ENCODE results near the gene PAX2. TPM values are rescaled to one million over a fixed set of nuclear protein-coding genes. Genes with fewer than 3 reads are reported as not detected.

Gene PAX2
- total RNA-seq, 2 donors from 2014 or later = not detected

- DNase-seq (no peak), ATAC-seq (no peak)
- intact Hi-C loops (cut with DNase I, micrococcal nuclease) = no loop called here
Measured at GRCh38 chr10:100723180-100723579, 22.2 kb upstream of the PAX2 start.

- intact Hi-C loops (cut with DNase I, micrococcal nuclease) = no loop called here
Measured at GRCh38 chr10:100723770-100724530, 21.4 kb upstream of the PAX2 start.

GRCh38 chr10:100724531-100725027 lies 20.8 kb upstream of the PAX2 start:
- intact Hi-C loops (cut with DNase I, micrococcal nuclease) = no loop called here
- no peak for ATAC-seq
- DNase-seq = no peak

More at GRCh38 chr10:100723770-100724530, 21.4 kb upstream of the PAX2 start:
- ATAC-seq (no peak), DNase-seq (no peak)

- ATAC-seq = no peak
- no peak for DNase-seq
- intact Hi-C loops (cut with DNase I, micrococcal nuclease) = no loop called here
Measured at GRCh38 chr10:100725071-100725471, 20.3 kb upstream of the PAX2 start.

- no peak for DNase-seq
- no peak for ATAC-seq
- intact Hi-C loops (cut with DNase I, micrococcal nuclease) = no loop called here
Measured at GRCh38 chr10:100725869-100726426, 19.4 kb upstream of the PAX2 start.

GRCh38 chr10:100727808-100728207 lies 17.6 kb upstream of the PAX2 start:
- DNase-seq (no peak), ATAC-seq (no peak)
- intact Hi-C loops (cut with DNase I, micrococcal nuclease) = no loop called here

GRCh38 chr10:100728928-100729861 lies 16.2 kb upstream of the PAX2 start:
- intact Hi-C loops (cut with DNase I, micrococcal nuclease) = no loop called here
- DNase-seq (peak in 1 of 2 donors; percentile 30), ATAC-seq (peak; percentile 51)

GRCh38 chr10:100729862-100730724 lies 15.3 kb upstream of the PAX2 start:
- DNase-seq (no peak), ATAC-seq (peak; percentile 9)
- intact Hi-C loops (cut with DNase I, micrococcal nuclease) = no loop called here

- ATAC-seq (peak; percentile 71), DNase-seq (no peak)
- intact Hi-C loops (cut with DNase I, micrococcal nuclease) = no loop called here
Measured at GRCh38 chr10:100730725-100731406, 14.5 kb upstream of the PAX2 start.

GRCh38 chr10:100731407-100732240 lies 13.8 kb upstream of the PAX2 start:
- intact Hi-C loops (cut with DNase I, micrococcal nuclease) = no loop called here
- ATAC-seq (no peak), DNase-seq (no peak)

- ATAC-seq (no peak), DNase-seq (no peak)
- intact Hi-C loops (cut with DNase I, micrococcal nuclease) = no loop called here
Measured at GRCh38 chr10:100732241-100732596, 13.2 kb upstream of the PAX2 start.

- intact Hi-C loops (cut with DNase I, micrococcal nuclease) = no loop called here
- no peak for ATAC-seq
- DNase-seq = no peak
Measured at GRCh38 chr10:100733329-100733728, 12.1 kb upstream of the PAX2 start.

- ATAC-seq (no peak), DNase-seq (no peak)
- intact Hi-C loops (cut with DNase I, micrococcal nuclease) = no loop called here
Measured at GRCh38 chr10:100734295-100735086, 10.9 kb upstream of the PAX2 start.

GRCh38 chr10:100735087-100735336 lies 10.4 kb upstream of the PAX2 start:
- DNase-seq = no peak
- intact Hi-C loops (cut with DNase I, micrococcal nuclease) = no loop called here
- ATAC-seq = no peak

- ATAC-seq (no peak), DNase-seq (no peak)
- intact Hi-C loops (cut with DNase I, micrococcal nuclease) = no loop called here
Measured at GRCh38 chr10:100735337-100736143, 9.8 kb upstream of the PAX2 start.

All from left colon (tissue), 2 donors.